ENCODE results near the gene SCN1A.

GRCh38 chr2:166068981-166069380, 58.8 kb downstream of the SCN1A start:
- TF ChIP-seq POLR2A (IDR thresholded peaks at IDR 0.05) (no peak), CTCF (IDR thresholded peaks at IDR 0.05) (no peak)

Data from vagina (tissue), 2 donors.